ENCODE measurements around the gene DNALI1.
"Not testable (repeated sequence)": the region's sequence is repeated elsewhere in the genome, so short reads cannot be mapped to it uniquely, and the experiment has no call there.

Gene DNALI1

GRCh38 chr1:37584544-37584943, 27.8 kb downstream of the DNALI1 start:
- not testable (repeated sequence) for H3K9me3 ChIP-seq (ENCODE audit: control insufficient read depth, low read depth, low read length); H3K27ac ChIP-seq (ENCODE audit: low read length); H3K9ac ChIP-seq (ENCODE audit: low read length); H3K4me3 ChIP-seq (ENCODE audit: low read length); H3K4me1 ChIP-seq (ENCODE audit: control insufficient read depth, low read depth, low read length); H3K27me3 ChIP-seq (ENCODE audit: control insufficient read depth, insufficient read depth, low read length)
- H3K36me3 ChIP-seq (ENCODE audit: control insufficient read depth, low read depth, low read length) = peaks cover 88% of the 10 kb centered on the region

GRCh38 chr1:37588939-37589338, 32.2 kb downstream of the DNALI1 start:
- H3K9ac ChIP-seq (ENCODE audit: low read length) = no peak overlapping the region
- no peak overlapping the region for H3K4me3 ChIP-seq (ENCODE audit: low read length)
- H3K9me3 ChIP-seq (ENCODE audit: control insufficient read depth, low read depth, low read length) = no peaks in the 10 kb centered on the region
- no peak overlapping the region for H3K27ac ChIP-seq (ENCODE audit: low read length)
- no peaks in the 10 kb centered on the region for H3K4me1 ChIP-seq (ENCODE audit: control insufficient read depth, low read depth, low read length)
- no peaks in the 10 kb centered on the region for H3K27me3 ChIP-seq (ENCODE audit: control insufficient read depth, insufficient read depth, low read length)
- H3K36me3 ChIP-seq (ENCODE audit: control insufficient read depth, low read depth, low read length) = peaks cover 88% of the 10 kb centered on the region

DNA sequence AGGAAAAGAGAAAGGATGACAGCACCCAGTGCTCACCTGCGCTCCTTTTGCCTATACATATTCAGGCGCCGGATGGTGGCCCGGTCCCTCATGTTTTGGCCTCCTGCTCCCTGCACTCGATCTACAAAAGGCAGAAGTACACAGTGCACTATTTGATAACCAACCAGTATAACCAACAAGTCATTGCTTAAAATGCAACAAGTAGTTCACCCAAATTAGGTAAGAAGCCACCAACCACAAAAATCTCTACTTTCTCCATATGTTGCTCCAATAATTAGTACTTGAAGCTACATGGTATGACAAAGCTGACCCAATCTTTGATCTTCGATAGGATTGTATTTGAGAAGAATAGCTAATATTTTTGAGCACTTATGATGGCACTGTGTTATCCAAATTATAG, 37.0 kb downstream of the DNALI1 start:
- Histone ChIP-seq H3K9me3 (ENCODE audit: control insufficient read depth, low read depth, low read length) (no peaks in the 10 kb centered on the region), H3K4me1 (ENCODE audit: control insufficient read depth, low read depth, low read length) (peaks cover 8% of the 10 kb centered on the region), H3K4me3 (ENCODE audit: low read length) (no peak overlapping the region), H3K9ac (ENCODE audit: low read length) (no peak overlapping the region), H3K27ac (ENCODE audit: low read length) (no peak overlapping the region), H3K36me3 (ENCODE audit: control insufficient read depth, low read depth, low read length) (peaks cover 49% of the 10 kb centered on the region), H3K27me3 (ENCODE audit: control insufficient read depth, insufficient read depth, low read length) (no peaks in the 10 kb centered on the region)

GRCh38 chr1:37595440-37596181, 38.9 kb downstream of the DNALI1 start, which contains the start of gene GNL2:
Gene GNL2, minus strand, starts transcription at chr1:37595937. Its CDS starts 115 bp downstream, at chr1:37595822.
- H3K27me3 ChIP-seq (ENCODE audit: control insufficient read depth, insufficient read depth, low read length) = no peaks in the 10 kb centered on the region
- H3K4me3 ChIP-seq (ENCODE audit: low read length) = peak within 1 kb of the TSS; percentile 94
- peak within 1 kb of the TSS; percentile 94 for H3K9ac ChIP-seq (ENCODE audit: low read length)
- H3K9me3 ChIP-seq (ENCODE audit: control insufficient read depth, low read depth, low read length) = no peaks in the 10 kb centered on the region
- H3K4me1 ChIP-seq (ENCODE audit: control insufficient read depth, low read depth, low read length) = peaks cover 8% of the 10 kb centered on the region
- peak within 1 kb of the TSS; percentile 75 for H3K27ac ChIP-seq (ENCODE audit: low read length)
- peaks cover 34% of the 10 kb centered on the region for H3K36me3 ChIP-seq (ENCODE audit: control insufficient read depth, low read depth, low read length)

- peaks cover 27% of the 10 kb centered on the region for H3K36me3 ChIP-seq (ENCODE audit: control insufficient read depth, low read depth, low read length)
- peak overlapping the region; percentile 94 for H3K4me3 ChIP-seq (ENCODE audit: low read length)
- H3K9me3 ChIP-seq (ENCODE audit: control insufficient read depth, low read depth, low read length) = no peaks in the 10 kb centered on the region
- no peak overlapping the region for H3K27ac ChIP-seq (ENCODE audit: low read length)
- H3K9ac ChIP-seq (ENCODE audit: low read length) = peak overlapping the region; percentile 50
- H3K4me1 ChIP-seq (ENCODE audit: control insufficient read depth, low read depth, low read length) = peaks cover 8% of the 10 kb centered on the region
- H3K27me3 ChIP-seq (ENCODE audit: control insufficient read depth, insufficient read depth, low read length) = peaks cover 3% of the 10 kb centered on the region
Measured at GRCh38 chr1:37596182-37596667, 39.5 kb downstream of the DNALI1 start.

GRCh38 chr1:37599940-37600339, 43.2 kb downstream of the DNALI1 start:
- peaks cover 4% of the 10 kb centered on the region for H3K4me1 ChIP-seq (ENCODE audit: control insufficient read depth, low read depth, low read length)
- peaks cover 3% of the 10 kb centered on the region for H3K27me3 ChIP-seq (ENCODE audit: control insufficient read depth, insufficient read depth, low read length)
- no peak overlapping the region for H3K4me3 ChIP-seq (ENCODE audit: low read length)
- no peaks in the 10 kb centered on the region for H3K9me3 ChIP-seq (ENCODE audit: control insufficient read depth, low read depth, low read length)
- H3K36me3 ChIP-seq (ENCODE audit: control insufficient read depth, low read depth, low read length) = no peaks in the 10 kb centered on the region
- no peak overlapping the region for H3K27ac ChIP-seq (ENCODE audit: low read length)
- no peak overlapping the region for H3K9ac ChIP-seq (ENCODE audit: low read length)

- H3K27ac ChIP-seq (ENCODE audit: low read length) = no peak overlapping the region
- H3K27me3 ChIP-seq (ENCODE audit: control insufficient read depth, insufficient read depth, low read length) = peaks cover 3% of the 10 kb centered on the region
- H3K9ac ChIP-seq (ENCODE audit: low read length) = no peak overlapping the region
- H3K4me1 ChIP-seq (ENCODE audit: control insufficient read depth, low read depth, low read length) = no peaks in the 10 kb centered on the region
- no peaks in the 10 kb centered on the region for H3K9me3 ChIP-seq (ENCODE audit: control insufficient read depth, low read depth, low read length)
- H3K4me3 ChIP-seq (ENCODE audit: low read length) = no peak overlapping the region
- H3K36me3 ChIP-seq (ENCODE audit: control insufficient read depth, low read depth, low read length) = no peaks in the 10 kb centered on the region
Measured at GRCh38 chr1:37601441-37601840, 44.7 kb downstream of the DNALI1 start.

DNA sequence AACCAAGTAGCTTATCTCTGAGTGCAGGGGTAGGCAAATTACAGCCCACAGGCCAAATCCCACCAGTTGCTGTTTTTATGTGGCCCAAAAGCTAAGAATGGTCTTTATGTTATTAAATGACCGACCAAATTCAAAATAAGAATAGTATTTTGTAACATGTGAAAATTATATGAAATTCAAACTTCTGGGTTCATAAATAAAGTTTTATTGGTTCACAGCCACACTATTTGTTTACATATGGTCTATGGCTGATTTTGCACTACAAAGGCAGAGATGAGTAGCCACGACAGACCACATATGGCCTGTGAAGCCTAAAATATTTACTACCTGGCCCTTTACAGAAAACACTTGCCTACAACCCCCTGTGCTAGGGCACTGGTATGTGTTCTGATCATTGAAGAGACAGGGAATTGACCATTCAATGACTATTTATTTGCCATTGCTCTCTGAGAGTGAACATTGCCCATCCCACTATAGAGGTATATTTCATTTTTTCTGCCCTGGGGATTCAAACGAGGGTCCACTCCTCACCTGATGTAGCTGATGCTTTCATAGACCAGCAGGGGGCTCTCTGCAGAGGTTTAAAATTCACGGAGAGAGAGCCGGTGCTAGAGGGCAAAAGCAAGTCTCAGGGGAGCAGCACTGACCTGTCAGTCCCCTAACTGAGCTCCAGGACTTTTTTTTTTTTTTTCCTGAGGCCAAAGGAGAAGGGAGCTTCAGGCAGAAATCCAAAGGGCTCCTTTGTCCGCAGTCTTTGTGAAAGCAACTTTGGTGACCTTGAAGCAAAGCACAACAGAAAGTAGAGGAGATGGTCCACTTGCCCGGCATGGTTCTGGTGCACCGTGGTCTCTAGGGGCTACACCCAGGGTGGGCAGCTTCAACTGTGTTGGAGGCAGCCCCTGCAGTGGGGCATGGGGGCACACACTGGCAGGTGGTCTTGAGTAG, 46.3 kb downstream of the DNALI1 start:
- Histone ChIP-seq H3K27me3 (ENCODE audit: control insufficient read depth, insufficient read depth, low read length) (peaks cover 14% of the 10 kb centered on the region), H3K4me1 (ENCODE audit: control insufficient read depth, low read depth, low read length) (no peaks in the 10 kb centered on the region), H3K36me3 (ENCODE audit: control insufficient read depth, low read depth, low read length) (no peaks in the 10 kb centered on the region), H3K9me3 (ENCODE audit: control insufficient read depth, low read depth, low read length) (no peaks in the 10 kb centered on the region), H3K27ac (ENCODE audit: low read length) (no peak overlapping the region), H3K4me3 (ENCODE audit: low read length) (no peak overlapping the region), H3K9ac (ENCODE audit: low read length) (no peak overlapping the region)

- Histone ChIP-seq H3K27me3 (ENCODE audit: control insufficient read depth, insufficient read depth, low read length) (peaks cover 29% of the 10 kb centered on the region), H3K9me3 (ENCODE audit: control insufficient read depth, low read depth, low read length) (no peaks in the 10 kb centered on the region), H3K9ac (ENCODE audit: low read length) (no peak overlapping the region), H3K27ac (ENCODE audit: low read length) (no peak overlapping the region), H3K36me3 (ENCODE audit: control insufficient read depth, low read depth, low read length) (no peaks in the 10 kb centered on the region), H3K4me1 (ENCODE audit: control insufficient read depth, low read depth, low read length) (no peaks in the 10 kb centered on the region), H3K4me3 (ENCODE audit: low read length) (no peak overlapping the region)
Measured at GRCh38 chr1:37605061-37605650, 48.4 kb downstream of the DNALI1 start.

DNA sequence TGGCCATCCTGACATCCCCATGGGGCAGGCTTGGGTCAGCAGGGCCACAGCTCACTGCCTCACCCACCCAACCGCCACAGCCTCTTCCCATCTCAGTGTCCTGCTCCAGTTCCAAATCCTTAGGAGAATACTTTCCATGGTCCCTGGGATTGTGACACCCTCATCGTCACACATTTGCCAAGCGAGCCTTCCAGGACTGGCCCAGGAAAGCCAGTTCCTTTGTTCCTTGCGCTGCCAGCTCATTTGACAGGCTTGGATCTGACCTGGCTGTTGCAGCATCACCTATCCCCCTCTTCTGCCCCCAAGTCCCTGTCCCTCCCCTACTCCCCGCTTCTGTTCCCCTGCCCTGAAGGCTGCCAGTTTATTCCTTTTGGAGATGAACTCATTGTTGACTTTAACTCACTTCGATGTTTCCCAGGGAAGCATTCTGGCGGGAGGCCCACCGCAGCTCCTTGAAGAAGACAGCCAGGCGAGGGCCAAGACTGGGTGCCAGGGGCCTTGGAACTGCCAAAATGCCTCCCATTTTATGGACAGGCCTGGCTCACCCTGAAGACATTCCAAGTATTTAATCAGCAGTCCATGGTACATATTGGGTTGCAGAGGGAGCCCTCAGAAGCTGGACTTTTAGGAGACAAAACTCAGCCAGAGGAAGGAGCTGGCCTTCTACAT, 49.2 kb downstream of the DNALI1 start:
- H3K36me3 ChIP-seq (ENCODE audit: control insufficient read depth, low read depth, low read length) = no peaks in the 10 kb centered on the region
- no peaks in the 10 kb centered on the region for H3K9me3 ChIP-seq (ENCODE audit: control insufficient read depth, low read depth, low read length)
- H3K27me3 ChIP-seq (ENCODE audit: control insufficient read depth, insufficient read depth, low read length) = peaks cover 28% of the 10 kb centered on the region
- no peak overlapping the region for H3K4me3 ChIP-seq (ENCODE audit: low read length)
- no peak overlapping the region for H3K9ac ChIP-seq (ENCODE audit: low read length)
- H3K27ac ChIP-seq (ENCODE audit: low read length) = no peak overlapping the region
- H3K4me1 ChIP-seq (ENCODE audit: control insufficient read depth, low read depth, low read length) = no peaks in the 10 kb centered on the region

Measured in iPS-18a (cell line).